SK-N-SH treated with all-trans-retinoic acid at 6 μM for 48 hours (cell line): ENCODE measurements around the gene UBL3.

ENCODE experiments used
- ATAC-seq: fragments of 200-7000 bp; cut with Tn5 transposase; 3 replicates; pipeline ENCODE4 v1.9.1; 2020; ENCODE audit warnings: mild to moderate bottlenecking, moderate library complexity
- BACH2 ChIP-seq: fragments of 250-450 bp; sonication (Bioruptor Pico); IDR thresholded peaks from 2 replicates; pipeline ENCODE4 v1.9.0; 2021; ENCODE audit warnings: mild to moderate bottlenecking, borderline replicate concordance
- CREB5 ChIP-seq: fragments of 250-450 bp; sonication (Bioruptor Pico); IDR thresholded peaks from 2 replicates; pipeline ENCODE4 v1.5.1; 2020; ENCODE audit warnings: low read depth, mild to moderate bottlenecking, moderate library complexity
- CSDC2 ChIP-seq: fragments of 250-450 bp; sonication (Bioruptor Pico); IDR thresholded peaks from 2 replicates; pipeline ENCODE4 v1.5.0; 2020; ENCODE audit warnings: mild to moderate bottlenecking, moderate library complexity
- CSRNP3 ChIP-seq: fragments of 250-450 bp; sonication (Bioruptor Pico); IDR thresholded peaks from 2 replicates; pipeline ENCODE4 v1.5.1; 2021; ENCODE audit warnings: mild to moderate bottlenecking, moderate library complexity
- ESRRG ChIP-seq: fragments of 250-450 bp; sonication (Bioruptor Pico); IDR thresholded peaks from 2 replicates; pipeline ENCODE4 v1.6.1; 2021; ENCODE audit warnings: mild to moderate bottlenecking
- GLIS3 ChIP-seq: fragments of 250-450 bp; sonication (Bioruptor Pico); IDR thresholded peaks from 2 replicates; pipeline ENCODE4 v1.5.0; 2020; ENCODE audit warnings: mild to moderate bottlenecking, moderate library complexity
- ISL1 ChIP-seq: fragments of 250-450 bp; sonication (Bioruptor Pico); IDR thresholded peaks from 2 replicates; pipeline ENCODE4 v2.1.2; 2022; ENCODE audit warnings: mild to moderate bottlenecking, moderate library complexity
- OSR1 ChIP-seq: fragments of 250-450 bp; sonication (Bioruptor Pico); IDR thresholded peaks from 2 replicates; pipeline ENCODE4 v1.8.0; 2022; ENCODE audit warnings: moderate library complexity, mild to moderate bottlenecking, inconsistent platforms
- PATZ1 ChIP-seq: fragments of 250-450 bp; sonication (Bioruptor Pico); IDR thresholded peaks from 2 replicates; pipeline ENCODE4 v1.8.0; 2020; ENCODE audit warnings: mild to moderate bottlenecking, moderate library complexity, borderline replicate concordance
- POU6F1 ChIP-seq: fragments of 250-450 bp; sonication (Bioruptor Pico); IDR thresholded peaks from 2 replicates; pipeline ENCODE4 v1.8.0; 2021; ENCODE audit warnings: low read depth, mild to moderate bottlenecking, moderate library complexity, borderline replicate concordance
- PPARA ChIP-seq: fragments of 250-450 bp; sonication (Bioruptor Pico); IDR thresholded peaks from 2 replicates; pipeline ENCODE4 v1.5.0; 2020; ENCODE audit warnings: mild to moderate bottlenecking, borderline replicate concordance
- RARB ChIP-seq: fragments of 250-450 bp; sonication (Bioruptor Pico); IDR thresholded peaks from 2 replicates; pipeline ENCODE4 v1.8.0; 2021; ENCODE audit warnings: mild to moderate bottlenecking, moderate library complexity
- SNAI2 ChIP-seq: fragments of 250-450 bp; sonication (Bioruptor Pico); IDR thresholded peaks from 2 replicates; pipeline ENCODE4 v1.5.0; 2020; ENCODE audit warnings: mild to moderate bottlenecking, moderate library complexity
- TCF4 ChIP-seq: fragments of 250-450 bp; sonication (Bioruptor Pico); IDR thresholded peaks from 2 replicates; pipeline ENCODE4 v1.8.0; 2021; ENCODE audit warnings: mild to moderate bottlenecking, moderate library complexity, borderline replicate concordance
- TOX ChIP-seq: fragments of 250-450 bp; sonication (Bioruptor Pico); IDR thresholded peaks from 2 replicates; pipeline ENCODE4 v1.8.0; 2021; ENCODE audit warnings: mild to moderate bottlenecking, moderate library complexity, borderline replicate concordance
- TSHZ2 ChIP-seq: fragments of 250-450 bp; sonication (Bioruptor Pico); IDR thresholded peaks from 2 replicates; pipeline ENCODE4 v1.5.0; 2020; ENCODE audit warnings: mild to moderate bottlenecking, moderate library complexity
- ZC3H10 ChIP-seq: fragments of 250-450 bp; sonication (Bioruptor Pico); IDR thresholded peaks from 2 replicates; pipeline ENCODE4 v1.5.1; 2021; ENCODE audit warnings: mild to moderate bottlenecking, moderate library complexity
- ZNF565 ChIP-seq: fragments of 450-650 bp; formaldehyde crosslinking; conservative IDR thresholded peaks from 2 replicates; pipeline ENCODE4 v1.5.0; 2020; ENCODE audit warnings: low read depth, mild to moderate bottlenecking, moderate library complexity
- ZNF70 ChIP-seq: fragments of 450-650 bp; formaldehyde crosslinking; IDR thresholded peaks from 2 replicates; pipeline ENCODE4 v1.5.0; 2020; ENCODE audit warnings: mild to moderate bottlenecking, moderate library complexity
- ZNF8 ChIP-seq: fragments of 450-650 bp; formaldehyde crosslinking; IDR thresholded peaks from 2 replicates; pipeline ENCODE4 v1.5.0; 2020; ENCODE audit warnings: mild to moderate bottlenecking, moderate library complexity

The UBL3 gene

GRCh38 chr13:29883941-29884518, 33.6 kb upstream of the UBL3 start:
- ATAC-seq = no peak
- TF ChIP-seq BACH2 (CRISPR knock-in tag) (no peak), GLIS3 (CRISPR knock-in tag) (no peak), CREB5 (CRISPR knock-in tag) (no peak), ZNF70 (CRISPR knock-in tag) (no peak), CSRNP3 (CRISPR knock-in tag) (no peak), OSR1 (CRISPR knock-in tag) (no peak), CSDC2 (no peak)

- no peak for TF ChIP-seq CSDC2
- no peak for TF ChIP-seq RARB
- TF ChIP-seq POU6F1 = no peak
- TF ChIP-seq GLIS3 (CRISPR knock-in tag) = no peak
- TF ChIP-seq SNAI2 = no peak
- no peak for TF ChIP-seq ZNF70 (CRISPR knock-in tag)
- no peak for TF ChIP-seq ISL1 (CRISPR knock-in tag)
- TF ChIP-seq BACH2 (CRISPR knock-in tag) = no peak
- TF ChIP-seq PATZ1 = no peak
- no peak for TF ChIP-seq TSHZ2 (CRISPR knock-in tag)
- no peak for TF ChIP-seq PPARA (CRISPR knock-in tag)
- no peak for TF ChIP-seq CREB5 (CRISPR knock-in tag)
- TF ChIP-seq ZNF565 (CRISPR knock-in tag) = no peak
- TF ChIP-seq TCF4 (CRISPR knock-in tag) = no peak
- TF ChIP-seq CSRNP3 (CRISPR knock-in tag) = no peak
- no peak for TF ChIP-seq ZC3H10
- TF ChIP-seq ZNF8 (CRISPR knock-in tag) = no peak
- TF ChIP-seq TOX (CRISPR knock-in tag) = no peak
- TF ChIP-seq ESRRG (CRISPR knock-in tag) = no peak
- no peak for ATAC-seq
Measured at GRCh38 chr13:29882076-29882475, 31.7 kb upstream of the UBL3 start.
